Activated CD8-positive, alpha-beta memory T cell treated with anti-CD3 and anti-CD28 coated beads, Interleukin-2, amount 10 ng/mL, durations not matched to agents 7 days and 5 days (primary cell): ENCODE measurements around the gene SLC8B1. TPM values are rescaled to one million over a fixed set of nuclear protein-coding genes. Genes with fewer than 3 reads are reported as not detected.
"Not testable (repeated sequence)": the region's sequence is repeated elsewhere in the genome, so short reads cannot be mapped to it uniquely, and the experiment has no call there.

Source experiments
- ATAC-seq: fragments of 150-1000 bp; cut with Tn5 transposase; one replicate; pipeline ENCODE4 v1.10.0; 2021; ENCODE audit warnings: moderate library complexity
- CTCF ChIA-PET: fragments of 350-600 bp; sonication (Branson Sonifier 250); formaldehyde crosslinking; loops from one replicate; lab custom pipeline; 2021; ENCODE audit warnings: antibody characterized with exemption; lab: Charles Lee
- DNase-seq: peaks from one replicate; pipeline ENCODE4 v3.0.0-alpha.2; 2020
- H3K27ac Mint-ChIP-seq: one replicate; pipeline ENCODE4 v1.8.0; 2021; ENCODE audit warnings: mild to moderate bottlenecking, mixed read lengths
- H3K27me3 Mint-ChIP-seq: one replicate; pipeline ENCODE4 v1.8.0; 2021; ENCODE audit warnings: mixed read lengths
- H3K36me3 Mint-ChIP-seq: one replicate; pipeline ENCODE4 v1.8.0; 2021; ENCODE audit warnings: mild to moderate bottlenecking, mixed read lengths
- H3K4me1 Mint-ChIP-seq: one replicate; pipeline ENCODE4 v1.8.0; 2021; ENCODE audit warnings: mixed read lengths
- H3K4me3 Mint-ChIP-seq: one replicate; pipeline ENCODE4 v1.8.0; 2021; ENCODE audit warnings: mild to moderate bottlenecking, moderate library complexity, mixed read lengths
- H3K9me3 Mint-ChIP-seq: one replicate; pipeline ENCODE4 v1.8.0; 2022; ENCODE audit warnings: low read depth, mixed read lengths
- total RNA-seq, 2 experiments: library from RNA; stranded (reverse); gene quantifications; one replicate each; pipeline ENCODE4 v1.2.3, GENCODE V29; 2021

The SLC8B1 gene
- total RNA-seq, 2 experiments from 2014 or later, result 18.5 to 20.6 TPM

DNA sequence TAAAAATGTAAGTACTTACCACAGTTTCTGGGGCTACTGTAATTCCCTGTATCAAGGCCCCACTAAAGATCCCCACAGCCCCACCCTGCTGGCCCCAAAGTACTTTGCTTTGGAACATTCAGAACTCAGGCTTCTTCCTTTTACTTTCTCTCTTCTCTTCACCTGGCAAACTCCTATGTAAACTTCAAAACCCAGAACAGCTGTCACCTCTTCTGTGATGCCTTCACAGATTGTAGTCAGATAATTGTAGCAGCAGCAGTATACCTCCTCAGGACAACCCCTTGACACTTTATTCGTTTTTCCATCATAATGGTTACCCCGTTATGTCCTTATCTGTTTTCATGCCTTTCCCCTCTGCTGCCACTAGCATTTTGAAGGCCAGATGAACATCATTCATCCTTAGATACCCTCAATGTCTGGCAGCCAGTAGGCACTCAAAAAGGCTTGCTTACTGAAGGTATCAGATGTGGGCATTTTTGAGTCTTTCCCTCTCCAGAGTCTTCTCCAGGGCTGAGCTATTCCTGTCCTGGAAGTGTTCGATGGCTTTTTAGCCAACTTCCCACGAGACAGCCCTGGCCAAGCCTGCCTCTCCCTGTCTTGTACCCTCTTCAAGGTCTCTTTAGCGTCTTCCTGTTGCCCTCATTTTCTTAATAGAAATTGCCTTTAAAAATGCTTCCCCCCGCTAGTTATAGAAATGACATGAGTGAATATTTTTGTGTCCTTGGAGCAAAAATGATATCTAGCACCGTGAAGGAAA is 30.9 kb upstream of the SLC8B1 start:
- no peaks in the 10 kb centered on the region for H3K27me3 Mint-ChIP-seq
- CTCF ChIA-PET, result no interaction called here
- H3K9me3 Mint-ChIP-seq, result no peaks in the 10 kb centered on the region
- DNase-seq (no peak), ATAC-seq (no peak)
- no peak overlapping the region for H3K27ac Mint-ChIP-seq
- no peaks in the 10 kb centered on the region for H3K36me3 Mint-ChIP-seq
- peaks cover 3% of the 10 kb centered on the region for H3K4me1 Mint-ChIP-seq
- H3K4me3 Mint-ChIP-seq, result no peak overlapping the region

GRCh38 chr12:113364698-113365097 is 29.8 kb upstream of the SLC8B1 start:
- CTCF ChIA-PET, result no interaction called here
- Mint-ChIP-seq H3K27ac (no peak overlapping the region), H3K4me1 (peaks cover 5% of the 10 kb centered on the region), H3K9me3 (no peaks in the 10 kb centered on the region), H3K4me3 (no peak overlapping the region), H3K27me3 (no peaks in the 10 kb centered on the region), H3K36me3 (no peaks in the 10 kb centered on the region)
- DNase-seq (no peak), ATAC-seq (no peak)

DNA sequence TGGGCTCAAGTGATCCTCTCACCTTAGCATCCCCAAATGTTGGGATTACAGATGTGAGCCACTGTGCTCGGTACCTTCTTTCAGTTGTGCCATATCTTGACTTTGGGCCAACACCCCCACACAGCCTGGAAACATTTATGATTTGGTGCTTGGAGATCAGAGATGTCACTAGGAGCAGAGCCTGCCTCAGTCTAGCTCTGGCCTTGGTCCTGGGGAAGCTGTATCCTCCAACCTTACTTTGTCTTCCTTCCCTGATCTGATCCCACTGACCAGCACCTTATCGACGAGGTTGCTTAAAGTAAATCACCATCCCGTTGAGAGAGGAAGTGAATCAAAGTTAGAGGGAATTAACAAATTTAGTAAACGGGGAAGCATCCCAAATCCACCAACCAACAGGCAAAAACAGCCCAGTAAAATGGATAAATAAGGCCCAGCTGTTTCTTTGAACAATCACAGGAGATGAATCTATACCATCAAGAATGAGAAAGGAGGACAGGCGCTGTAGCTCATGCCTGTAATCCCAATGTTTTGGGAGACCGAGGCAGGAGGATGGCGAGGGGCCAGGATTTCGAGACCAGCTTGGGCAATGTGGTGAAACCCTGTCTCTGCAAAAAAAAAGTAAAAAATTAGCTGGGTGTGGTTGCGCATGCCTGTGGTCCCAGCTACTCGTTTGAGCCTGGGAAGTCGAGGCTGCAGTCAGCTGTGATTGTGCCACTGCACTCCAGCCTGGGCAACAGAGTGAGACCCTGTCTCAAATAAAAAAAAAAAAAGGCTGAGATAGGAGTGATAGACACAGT is 26.9 kb upstream of the SLC8B1 start:
- CTCF ChIA-PET, result interaction anchor here (1.0 kb wide), 1 partner anchor 187 kb away, joined by 3 read pairs; no protein-coding TSS in a partner anchor
- no peak for ATAC-seq
- H3K9me3 Mint-ChIP-seq, result no peaks in the 10 kb centered on the region
- peaks cover 13% of the 10 kb centered on the region for H3K4me1 Mint-ChIP-seq
- H3K27me3 Mint-ChIP-seq, result no peaks in the 10 kb centered on the region
- no peak overlapping the region for H3K4me3 Mint-ChIP-seq
- no peak for DNase-seq
- no peaks in the 10 kb centered on the region for H3K36me3 Mint-ChIP-seq
- H3K27ac Mint-ChIP-seq, result no peak overlapping the region

DNA sequence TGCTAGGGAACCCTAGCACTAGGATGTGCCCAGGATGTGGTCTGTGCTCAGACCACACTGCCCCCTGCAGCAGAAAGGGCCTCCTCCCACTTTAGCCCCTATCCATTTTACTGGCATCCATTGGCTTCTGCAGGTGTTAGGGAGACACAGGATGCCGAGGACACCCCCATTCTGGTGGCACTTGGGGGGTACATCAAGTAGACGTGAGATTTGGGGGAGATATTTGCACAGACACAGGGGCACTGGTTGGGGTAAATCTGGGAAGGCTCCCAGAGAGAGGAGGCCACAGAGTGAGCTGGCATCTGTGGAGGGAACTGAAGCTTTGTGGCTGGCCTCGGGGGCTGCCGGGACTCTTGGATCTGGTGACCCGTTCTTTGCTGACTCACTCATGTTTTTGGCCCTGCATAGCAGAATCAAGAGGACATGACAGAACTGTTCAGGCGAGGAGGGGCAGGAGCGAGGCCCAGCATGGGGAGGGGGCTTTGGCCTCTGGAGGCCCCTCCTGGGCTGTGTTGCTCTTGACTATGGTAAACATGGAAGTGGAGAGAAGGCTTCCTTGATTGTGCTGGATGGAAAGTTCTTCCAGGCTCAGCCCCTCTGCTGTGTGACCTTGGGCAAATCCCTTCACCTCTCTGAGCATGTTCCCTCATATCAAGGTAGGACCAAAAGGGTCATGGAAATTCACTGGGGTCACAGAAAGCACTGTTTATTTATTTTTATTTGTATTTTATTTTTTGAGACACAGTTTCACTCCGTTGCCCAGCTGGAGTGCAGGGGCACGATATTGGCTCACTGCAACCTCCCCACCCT is 25.2 kb upstream of the SLC8B1 start:
- Mint-ChIP-seq H3K9me3 (no peaks in the 10 kb centered on the region), H3K36me3 (no peaks in the 10 kb centered on the region), H3K4me1 (peaks cover 13% of the 10 kb centered on the region), H3K27ac (no peak overlapping the region), H3K27me3 (no peaks in the 10 kb centered on the region), H3K4me3 (no peak overlapping the region)
- CTCF ChIA-PET, result no interaction called here
- ATAC-seq (no peak), DNase-seq (no peak)

DNA sequence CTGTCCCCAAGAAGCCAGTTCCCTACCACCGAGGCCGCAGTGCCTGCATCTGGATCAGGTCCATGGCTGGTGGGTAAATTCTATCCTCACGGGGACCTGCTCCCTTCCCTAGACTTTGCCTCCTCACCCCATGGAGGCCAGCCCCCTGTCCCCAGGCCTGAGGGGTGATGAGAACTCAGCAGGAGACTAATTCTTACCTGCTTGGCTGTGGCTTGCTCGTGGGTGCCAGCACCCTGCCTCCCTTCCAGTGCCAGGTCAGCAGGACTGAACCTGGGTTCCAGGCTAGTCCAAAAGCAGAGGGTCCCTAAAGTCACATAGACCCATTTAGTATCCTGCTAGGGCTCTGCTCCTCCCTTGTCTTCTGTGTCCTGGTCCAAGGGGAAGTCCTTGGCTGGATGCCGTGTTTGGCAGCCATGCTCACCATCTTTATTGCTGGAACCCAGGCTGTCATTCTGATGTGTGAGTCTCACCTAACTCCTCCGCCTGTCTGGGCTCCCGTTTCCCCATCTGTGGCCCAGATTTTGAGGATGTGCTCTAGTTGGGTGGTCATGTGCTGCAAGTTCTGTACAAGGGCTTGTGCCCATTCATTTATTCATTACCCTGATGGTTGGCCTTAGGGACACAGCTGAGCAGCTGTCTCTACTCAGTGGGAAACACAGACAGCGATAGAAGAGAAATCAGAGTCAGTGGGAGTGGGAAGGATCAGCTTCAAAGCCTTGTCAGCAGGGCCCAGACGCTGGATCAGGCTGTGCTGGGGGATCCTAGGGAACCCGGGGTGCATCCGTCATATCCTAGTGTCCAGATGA is 24.4 kb upstream of the SLC8B1 start:
- no peak for DNase-seq
- Mint-ChIP-seq H3K27ac (peak overlapping the region; percentile 47), H3K9me3 (no peaks in the 10 kb centered on the region), H3K36me3 (no peaks in the 10 kb centered on the region), H3K4me1 (peaks cover 13% of the 10 kb centered on the region), H3K27me3 (no peaks in the 10 kb centered on the region), H3K4me3 (peak overlapping the region; percentile 70)
- no peak for ATAC-seq
- CTCF ChIA-PET, result interaction anchor here (1.9 kb wide), 1 partner anchor 27 kb away, joined by 4 read pairs; no protein-coding TSS in a partner anchor

- ATAC-seq, result peak; percentile 95
- Mint-ChIP-seq H3K27me3 (peaks cover 3% of the 10 kb centered on the region), H3K4me3 (peak within 1 kb of the TSS; percentile 82), H3K4me1 (peaks cover 13% of the 10 kb centered on the region), H3K9me3 (no peaks in the 10 kb centered on the region), H3K27ac (peak within 1 kb of the TSS; percentile 84), H3K36me3 (no peaks in the 10 kb centered on the region)
- CTCF ChIA-PET, result interaction anchor here (0.8 to 1.9 kb wide), 2 partner anchors 23 to 27 kb away, joined by 3 to 4 read pairs; partner anchors contain the start of gene SLC8B1
- peak; percentile 96 for DNase-seq
Observed at GRCh38 chr12:113358381-113359132, 23.6 kb upstream of the SLC8B1 start, which contains the start of gene PLBD2. Gene PLBD2 (plus strand): TSS chr12:113358587. CDS start chr12:113358601, 14 bp downstream.

- ATAC-seq, H3K27ac Mint-ChIP-seq, DNase-seq, H3K4me3 Mint-ChIP-seq, H3K36me3 Mint-ChIP-seq, H3K9me3 Mint-ChIP-seq, H3K4me1 Mint-ChIP-seq, CTCF ChIA-PET: not testable (repeated sequence)
- peaks cover 13% of the 10 kb centered on the region for H3K27me3 Mint-ChIP-seq
Observed at GRCh38 chr12:113354192-113354591, 19.3 kb upstream of the SLC8B1 start.

GRCh38 chr12:113351089-113351488 is 16.2 kb upstream of the SLC8B1 start:
- no peaks in the 10 kb centered on the region for H3K9me3 Mint-ChIP-seq
- CTCF ChIA-PET, result interaction anchor here (1.0 kb wide), 1 partner anchor 16 kb away, joined by 4 read pairs; the partner anchor contains the start of gene SLC8B1
- H3K4me3 Mint-ChIP-seq, result no peak overlapping the region
- H3K27me3 Mint-ChIP-seq, result peaks cover 19% of the 10 kb centered on the region
- H3K36me3 Mint-ChIP-seq, result no peaks in the 10 kb centered on the region
- no peak overlapping the region for H3K27ac Mint-ChIP-seq
- no peaks in the 10 kb centered on the region for H3K4me1 Mint-ChIP-seq
- ATAC-seq, result no peak
- DNase-seq, result no peak

DNA sequence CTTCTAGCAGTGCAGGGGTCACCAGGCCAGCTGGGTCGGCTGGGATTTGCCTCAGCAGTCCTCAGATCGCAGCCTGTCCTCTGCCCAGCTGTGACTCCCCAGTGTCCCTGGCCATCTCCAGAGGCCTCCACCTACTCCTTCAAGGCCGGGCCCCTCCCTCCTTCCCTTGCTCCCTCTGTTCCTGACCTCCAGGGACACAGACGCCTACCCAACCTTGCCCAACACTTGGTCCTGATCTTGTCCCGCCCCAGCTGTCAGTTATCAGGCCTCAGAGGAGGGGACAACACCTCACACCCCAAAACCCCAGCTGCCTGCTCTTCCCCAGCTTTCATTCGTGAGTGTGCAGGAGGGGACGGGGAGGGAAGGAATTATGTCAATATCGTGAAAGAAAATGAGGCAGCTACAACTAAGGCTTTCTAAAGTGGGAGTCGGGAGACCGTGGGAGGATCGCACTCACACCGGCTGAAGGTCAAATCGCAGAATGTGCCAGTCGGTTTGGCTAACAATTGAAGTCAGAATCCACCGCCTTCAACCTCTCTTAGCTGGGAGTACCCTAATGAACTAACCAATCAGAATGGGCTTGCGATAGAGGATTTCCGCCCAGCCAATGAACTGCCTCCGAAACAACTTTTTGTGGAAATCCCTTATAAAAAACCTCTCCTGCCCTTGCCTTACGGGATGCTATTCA is 14.1 kb upstream of the SLC8B1 start:
- CTCF ChIA-PET, result no interaction called here

DNA sequence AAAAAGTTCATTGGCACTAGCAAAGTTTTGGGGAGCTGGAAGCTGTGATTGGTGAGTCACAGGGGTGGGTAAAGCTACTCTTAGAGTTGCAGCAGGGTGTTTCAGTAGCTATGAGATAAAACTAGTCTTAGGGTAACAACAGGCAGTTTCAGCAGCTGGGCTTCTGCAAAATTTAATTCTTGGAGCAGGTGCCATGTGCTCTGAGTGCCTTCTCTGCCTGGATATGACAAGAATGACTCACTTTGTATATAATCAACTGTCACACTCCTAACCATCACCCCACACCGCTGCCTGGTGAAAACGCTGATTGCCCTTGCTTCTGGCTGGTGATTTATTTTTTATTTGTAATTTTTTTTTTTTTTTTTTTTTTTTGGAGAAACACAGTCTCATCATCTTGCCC is 13.0 kb upstream of the SLC8B1 start:
- CTCF ChIA-PET, result no interaction called here
- H3K4me3 Mint-ChIP-seq, result no peak overlapping the region
- H3K27ac Mint-ChIP-seq, result no peak overlapping the region
- no peaks in the 10 kb centered on the region for H3K36me3 Mint-ChIP-seq
- no peak for ATAC-seq
- DNase-seq, result no peak
- H3K9me3 Mint-ChIP-seq, result no peaks in the 10 kb centered on the region
- peaks cover 16% of the 10 kb centered on the region for H3K27me3 Mint-ChIP-seq
- H3K4me1 Mint-ChIP-seq, result no peaks in the 10 kb centered on the region

More for the DNA sequence above, 14.1 kb upstream of the SLC8B1 start:
- no peak overlapping the region for H3K4me3 Mint-ChIP-seq
- ATAC-seq (no peak), DNase-seq (no peak)
- no peaks in the 10 kb centered on the region for H3K4me1 Mint-ChIP-seq
- no peak overlapping the region for H3K27ac Mint-ChIP-seq
- H3K36me3 Mint-ChIP-seq, result no peaks in the 10 kb centered on the region
- peaks cover 19% of the 10 kb centered on the region for H3K27me3 Mint-ChIP-seq
- H3K9me3 Mint-ChIP-seq, result no peaks in the 10 kb centered on the region

GRCh38 chr12:113347107-113347506 is 12.2 kb upstream of the SLC8B1 start:
- H3K9me3 Mint-ChIP-seq, result no peaks in the 10 kb centered on the region
- CTCF ChIA-PET, result no interaction called here

More at GRCh38 chr12:113347107-113347506, 12.2 kb upstream of the SLC8B1 start:
- H3K27me3 Mint-ChIP-seq, result peaks cover 14% of the 10 kb centered on the region
- H3K36me3 Mint-ChIP-seq, result no peaks in the 10 kb centered on the region
- ATAC-seq (no peak), DNase-seq (no peak)
- H3K27ac Mint-ChIP-seq, result no peak overlapping the region
- no peaks in the 10 kb centered on the region for H3K4me1 Mint-ChIP-seq
- no peak overlapping the region for H3K4me3 Mint-ChIP-seq
